Placental pericyte (primary cell): ENCODE measurements around the gene C8B. TPM values are rescaled to one million over a fixed set of nuclear protein-coding genes. Genes with fewer than 3 reads are reported as not detected.

Experiments used
- total RNA-seq: library from RNA; depleted of rRNA; stranded (reverse); fragments of >200 nt; gene quantifications from 2 replicates; pipeline ENCODE4 v1.2.3, GENCODE V29; 2012

C8B gene
- total RNA-seq = not detected in 2 replicates

GRCh38 chr1:56965916-56966697 is at the start of gene C8B:
Gene C8B, minus strand, starts transcription at chr1:56966015. Its CDS starts 67 bp downstream, at chr1:56965948.

Other genes starting within 250 kb of the C8B start
- gene FYB2, start 146.6 kb downstream of the C8B start, total RNA-seq = not detected in 2 replicates
- not detected in 2 replicates for gene C8A, start 111.2 kb downstream of the C8B start, total RNA-seq